H1 (cell line): ENCODE results near the gene UQCRC2. TPM values are rescaled to one million over a fixed set of nuclear protein-coding genes. Genes with fewer than 3 reads are reported as not detected.

ENCODE experiments used
- CTCF ChIA-PET: fragments of 300-600 bp; sonication (Branson Sonifier 250); formaldehyde crosslinking; loops from one replicate; lab custom pipeline; 2021; ENCODE audit not compliant: partially characterized antibody; lab: Charles Lee
- POLR2A ChIA-PET: fragments of 300-600 bp; sonication (Branson Sonifier 250); formaldehyde crosslinking; loops from one replicate; lab custom pipeline; 2021; ENCODE audit warnings: inconsistent platforms; ENCODE audit not compliant: partially characterized antibody; lab: Charles Lee
- DNase-seq, 2 experiments: peaks; one replicate each; pipeline versions ENCODE4 v3.0.0 to v3.0.0-alpha.2; 2010 to 2022; ENCODE audit warnings: low spot score in 2 of 2, low read depth in 1 of 2, mixed read lengths in 1 of 2
- FAIRE-seq: peaks from 2 replicates; lab custom pipeline; 2011; peaks lifted over from hg19 to GRCh38; lab: Jason Lieb, UNC
- H2AFZ ChIP-seq: 2 replicates; pipeline ENCODE4 v1.8.1; 2012; ENCODE audit warnings: low read length, inconsistent platforms
- H2AK5ac ChIP-seq: 2 replicates; pipeline ENCODE4 v1.6.1; 2013; ENCODE audit warnings: low read depth, low read length
- H2BK120ac ChIP-seq: replicated peaks from 2 replicates; pipeline ENCODE3; 2013; ENCODE audit warnings: low read depth, low read length, inconsistent platforms
- H2BK12ac ChIP-seq: 2 replicates; pipeline ENCODE4 v1.6.1; 2013; ENCODE audit warnings: low read depth, low read length
- H2BK15ac ChIP-seq: 2 replicates; pipeline ENCODE4 v1.6.1; 2013; ENCODE audit warnings: low read length
- H2BK20ac ChIP-seq: 2 replicates; pipeline ENCODE4 v1.6.1; 2013; ENCODE audit warnings: low read length
- H2BK5ac ChIP-seq: 2 replicates; pipeline ENCODE4 v1.6.1; 2013; ENCODE audit warnings: low read depth, low read length
- H3K14ac ChIP-seq: 2 replicates; pipeline ENCODE4 v1.6.1; 2013; ENCODE audit warnings: inconsistent platforms; ENCODE audit not compliant: insufficient read length
- H3K18ac ChIP-seq: 2 replicates; pipeline ENCODE4 v1.6.1; 2013; ENCODE audit warnings: low read length; ENCODE audit errors: extremely low read depth
- H3K23ac ChIP-seq: 2 replicates; pipeline ENCODE4 v1.6.1; 2013; ENCODE audit warnings: inconsistent platforms; ENCODE audit not compliant: insufficient read length
- H3K23me2 ChIP-seq: 2 replicates; pipeline ENCODE4 v1.6.1; 2013; ENCODE audit warnings: low read depth, low read length
- H3K27ac ChIP-seq: 2 replicates; pipeline ENCODE4 v1.6.1; 2011; ENCODE audit warnings: low read depth, low read length, inconsistent platforms
- H3K27me3 ChIP-seq, 4 experiments: replicated peaks in 1 of 4; 1 replicate in 1 of 4; 2 replicates in 3 of 4; pipeline versions ENCODE4 v1.6.1 to v1.8.1; 2011 to 2013; ENCODE audit warnings: low read length in 3 of 4, mild to moderate bottlenecking in 3 of 4, inconsistent platforms in 2 of 4, mixed read lengths in 2 of 4, moderate library complexity in 1 of 4; ENCODE audit not compliant: control insufficient read depth in 3 of 4, insufficient read depth in 3 of 4; ENCODE audit errors: extremely low read depth in 1 of 4
- H3K36me3 ChIP-seq, 4 experiments: 2 replicates each; pipeline versions ENCODE4 v1.6.1 to v1.8.1; 2011 to 2013; ENCODE audit warnings: mild to moderate bottlenecking in 4 of 4, low read length in 3 of 4, moderate library complexity in 2 of 4, control low read depth in 1 of 4, inconsistent platforms in 1 of 4; ENCODE audit not compliant: insufficient read depth in 4 of 4, control insufficient read depth in 2 of 4
- H3K4ac ChIP-seq: replicated peaks from 2 replicates; pipeline ENCODE3; 2013; ENCODE audit warnings: low read length, low read depth, mixed read lengths, inconsistent platforms; ENCODE audit not compliant: insufficient read length
- H3K4me1 ChIP-seq, 4 experiments: replicated peaks in 1 of 4; 1 replicate in 1 of 4; 2 replicates in 3 of 4; pipeline versions ENCODE4 v1.6.1 to v1.8.1; 2011 to 2013; ENCODE audit warnings: low read length in 3 of 4, inconsistent platforms in 2 of 4, mixed read lengths in 1 of 4; ENCODE audit not compliant: insufficient read depth in 4 of 4, control insufficient read depth in 3 of 4
- H3K4me2 ChIP-seq, 2 experiments: 2 replicates each; pipeline versions ENCODE4 v1.6.1 to v1.8.1; 2011 to 2013; ENCODE audit warnings: low read depth in 2 of 2, low read length in 2 of 2, control low read depth in 1 of 2, inconsistent platforms in 1 of 2, mild to moderate bottlenecking in 1 of 2; ENCODE audit not compliant: insufficient read depth in 1 of 2
- H3K4me3 ChIP-seq, 4 experiments: fragments of 200-600, 300-600 bp in 1 of 4; sonication (generic), shearing (Covaris generic), sonication (Bioruptor Twin) in 1 of 4; 2 replicates each; pipeline versions ENCODE4 v1.5.1 to v1.8.1; 2011 to 2016; ENCODE audit warnings: low read length in 4 of 4, low read depth in 3 of 4, control low read depth in 2 of 4, inconsistent platforms in 2 of 4, mild to moderate bottlenecking in 2 of 4, mixed read lengths in 1 of 4, moderate library complexity in 1 of 4; ENCODE audit not compliant: insufficient read depth in 2 of 4; ENCODE audit errors: extremely low read depth in 1 of 4
- H3K56ac ChIP-seq: replicated peaks from 2 replicates; pipeline ENCODE3; 2013; ENCODE audit warnings: low read depth, mild to moderate bottlenecking, mixed read lengths, low read length, inconsistent platforms; ENCODE audit not compliant: insufficient read length
- H3K79me1 ChIP-seq: 2 replicates; pipeline ENCODE4 v1.6.1; 2013; ENCODE audit warnings: low read depth, low read length, control low read depth
- H3K79me2 ChIP-seq, 2 experiments: 2 replicates each; pipeline versions ENCODE4 v1.6.1 to v1.8.1; 2012 to 2013; ENCODE audit warnings: low read length in 2 of 2, mild to moderate bottlenecking in 2 of 2, inconsistent platforms in 1 of 2; ENCODE audit not compliant: insufficient read depth in 2 of 2, control insufficient read depth in 1 of 2
- H3K9ac ChIP-seq, 4 experiments: replicated peaks in 1 of 4; 1 replicate in 1 of 4; 2 replicates in 3 of 4; pipeline versions ENCODE4 v1.6.1 to v1.8.1; 2011 to 2013; ENCODE audit warnings: low read depth in 3 of 4, low read length in 3 of 4, control low read depth in 2 of 4, mild to moderate bottlenecking in 2 of 4, moderate library complexity in 2 of 4, inconsistent platforms in 1 of 4; ENCODE audit errors: extremely low read depth in 1 of 4
- H3K9me3 ChIP-seq, 2 experiments: 2 replicates each; pipeline versions ENCODE4 v1.6.1 to v1.8.1; 2012 to 2013; ENCODE audit warnings: mild to moderate bottlenecking in 2 of 2, moderate library complexity in 2 of 2, control low read depth in 1 of 2, inconsistent platforms in 1 of 2, low read depth in 1 of 2, low read length in 1 of 2, mixed read lengths in 1 of 2; ENCODE audit not compliant: insufficient read depth in 2 of 2
- H4K20me1 ChIP-seq, 2 experiments: replicated peaks in 1 of 2; 2 replicates each; pipeline versions ENCODE3 to v1.8.1; 2011 to 2013; ENCODE audit warnings: inconsistent platforms in 2 of 2, low read length in 2 of 2, mild to moderate bottlenecking in 1 of 2; ENCODE audit not compliant: insufficient read depth in 2 of 2, control insufficient read depth in 1 of 2
- H4K5ac ChIP-seq: 2 replicates; pipeline ENCODE4 v1.6.1; 2013; ENCODE audit warnings: low read length, low read depth, mixed read lengths, inconsistent platforms; ENCODE audit not compliant: insufficient read length
- H4K8ac ChIP-seq: 2 replicates; pipeline ENCODE4 v1.8.0; 2013; ENCODE audit warnings: mild to moderate bottlenecking, moderate library complexity, low read length, inconsistent platforms; ENCODE audit not compliant: insufficient read depth; ENCODE audit errors: extremely low read depth
- H4K91ac ChIP-seq: replicated peaks from 2 replicates; pipeline ENCODE3; 2013; ENCODE audit warnings: low read length, mixed read lengths, inconsistent platforms; ENCODE audit not compliant: insufficient read length
- ATF2 ChIP-seq: IDR thresholded peaks from 2 replicates; pipeline ENCODE4 v1.6.1; 2012; ENCODE audit warnings: low read length, inconsistent platforms
- BRCA1 ChIP-seq: IDR thresholded peaks from 2 replicates; pipeline ENCODE4 v1.6.1; 2012; ENCODE audit warnings: low read depth, low read length, improper control_type of control experiment
- CBX5 ChIP-seq: fragments of 300-800, 300-1000 bp; sonication (generic); IDR thresholded peaks from 2 replicates; pipeline ENCODE4 v1.7.1; 2016; ENCODE audit warnings: antibody characterized with exemption, low read length, low read depth
- JUND ChIP-seq: IDR thresholded peaks from 2 replicates; pipeline ENCODE4 v1.6.1; 2011; ENCODE audit warnings: mild to moderate bottlenecking, improper control_type of control experiment, low read length
- RNF2 ChIP-seq: fragments of 200-900, 300-1000 bp; sonication (generic); IDR thresholded peaks from 2 replicates; pipeline ENCODE4 v1.7.1; 2016; ENCODE audit warnings: borderline replicate concordance, low read depth, mild to moderate bottlenecking, antibody characterized with exemption, low read length; ENCODE audit not compliant: poor library complexity, severe bottlenecking; ENCODE audit errors: missing control alignments
- SIN3A ChIP-seq, 2 experiments: IDR thresholded peaks in 1 of 2; conservative IDR thresholded peaks in 1 of 2; 2 replicates each; pipeline ENCODE4 v1.6.1; 2011 to 2012; ENCODE audit warnings: low read length in 2 of 2, improper control_type of control experiment in 1 of 2, low read depth in 1 of 2, mild to moderate bottlenecking in 1 of 2
- TAF7 ChIP-seq: optimal IDR thresholded peaks from 2 replicates; pipeline ENCODE3; 2011; ENCODE audit warnings: low read depth, mild to moderate bottlenecking, inconsistent platforms, low read length, moderate library complexity, borderline replicate concordance
- TEAD4 ChIP-seq: IDR thresholded peaks from 2 replicates; pipeline ENCODE4 v1.6.1; 2012; ENCODE audit warnings: low read depth, low read length, inconsistent platforms, mixed read lengths
- WGBS, 2 experiments: shearing (Covaris generic) in 1 of 2; methylation state at CpG; one replicate each; pipeline versions ENCODE4 v1.1.6 to v1.1.7; 2013 to 2015; ENCODE audit warnings: low lambda C conversion rate in 2 of 2, mixed read lengths in 2 of 2, inconsistent platforms in 1 of 2, low coverage in 1 of 2, missing lambda C conversion rate in 1 of 2; ENCODE audit not compliant: insufficient replicate concordance in 2 of 2, insufficient coverage in 1 of 2, insufficient read length in 1 of 2; ENCODE audit errors: extremely low coverage in 1 of 2, missing lambda C conversion rate in 1 of 2; 5-methylcytosine and 5-hydroxymethylcytosine counted together
- polyA plus RNA-seq, 7 experiments: library from polyadenylated mRNA; depleted of rRNA in 3 of 7; stranded (reverse) in 5 of 7; unstranded in 2 of 7; fragments of >200 nt in 5 of 7; fragments of 200-250 nt in 2 of 7; gene quantifications; 1 replicate in 5 of 7; 2 replicates in 1 of 7; 4 replicates in 1 of 7; pipeline versions ENCODE4 v1.2.1 to v1.2.3, GENCODE V29; 2011 to 2013; ENCODE audit warnings: missing spikeins in 2 of 7, mixed read lengths in 2 of 7
- total RNA-seq: library from RNA; stranded (reverse); fragmentation: NEBNext Ultra II Directional; extraction: Animal tissue kit (Norgen Biotek cat#: 25700); gene quantifications from 2 replicates; pipeline ENCODE4 v1.2.1, GENCODE V29; 2021

The UQCRC2 gene
- total and polyA plus RNA-seq, 2 of the 8 experiments (the other 6 are each of a cell fraction or from before 2014, with no cell fraction given): 94.4 to 182 TPM

GRCh38 chr16:21957714-21958346, 4.7 kb downstream of the UQCRC2 start:
- H2BK5ac ChIP-seq: no peak overlapping the region
- H3K36me3 ChIP-seq: peaks cover 21 to 66% (median 43%) of the 10 kb centered on the region in 4 experiments
- no peaks in the 10 kb centered on the region for H3K27me3 ChIP-seq
- H3K4me2 ChIP-seq: no peak overlapping the region
- no peak for DNase-seq
- H4K8ac ChIP-seq: no peak overlapping the region
- no peak overlapping the region for H2AK5ac ChIP-seq
- FAIRE-seq: no peak
- no peaks in the 10 kb centered on the region for H3K9me3 ChIP-seq
- H3K79me1 ChIP-seq: peaks cover 4% of the 10 kb centered on the region
- no peak overlapping the region for H3K14ac ChIP-seq
- H4K20me1 ChIP-seq: peaks cover 2 to 5% of the 10 kb centered on the region in 2 experiments
- H3K4me1 ChIP-seq: peaks cover 0 to 2% (median 0%) of the 10 kb centered on the region in 4 experiments; a peak in 3 of 7 replicates
- H3K23me2 ChIP-seq: peaks cover 7% of the 10 kb centered on the region
- 96% methylated on average over 1 of the region's 1 CpG; no CpG with 5 or more reads in 1 of the 2 experiments for WGBS, 2 experiments
- H3K4me3 ChIP-seq: no peak overlapping the region
- no peak overlapping the region for H4K5ac ChIP-seq
- no peak overlapping the region for H3K4ac ChIP-seq
- no peak overlapping the region for H3K23ac ChIP-seq
- no peak overlapping the region for H2AFZ ChIP-seq
- no peak overlapping the region for H2BK15ac ChIP-seq
- no peak overlapping the region for H4K91ac ChIP-seq
- H3K18ac ChIP-seq: no peak overlapping the region
- POLR2A ChIA-PET: interaction anchor here (1.3 kb wide), 1 partner anchor 15 kb away, joined by 3 read pairs; no protein-coding TSS in a partner anchor
- H3K56ac ChIP-seq: no peak overlapping the region
- peaks cover 9 to 34% of the 10 kb centered on the region in 2 experiments for H3K79me2 ChIP-seq
- no peak overlapping the region for H2BK12ac ChIP-seq
- CTCF ChIA-PET: interaction anchor here (1.0 kb wide), 1 partner anchor 120 kb away, joined by 3 read pairs; no protein-coding TSS in a partner anchor
- H2BK20ac ChIP-seq: no peak overlapping the region
- no peak overlapping the region for H2BK120ac ChIP-seq
- H3K27ac ChIP-seq: no peak overlapping the region
- H3K9ac ChIP-seq: no peak overlapping the region
- TF ChIP-seq RNF2 (no peak), TAF7 (no peak), ATF2 (no peak), CBX5 (no peak), JUND (no peak), SIN3A (conservative IDR thresholded peaks at IDR 0.05 in 1 of 2, IDR thresholded peaks at IDR 0.05 in 1 of 2; ENCODE audit: low read depth in 1 of 2, low read length in 2 of 2) (no peak), BRCA1 (no peak), TEAD4 (no peak)
